CD4-positive, alpha-beta T cell treated with Interleukin-2 at 100 ng/mL for 4 hours (primary cell): ENCODE data around the gene EPHB4.
"Not testable (repeated sequence)": the region's sequence is repeated elsewhere in the genome, so short reads cannot be mapped to it uniquely, and the experiment has no call there.

Experiments
- DNase-seq: peaks from one replicate; pipeline ENCODE4 v3.0.0-alpha.2; 2020; ENCODE audit warnings: low spot score

Gene EPHB4

GRCh38 chr7:100822236-100823139, 4.8 kb downstream of the EPHB4 start:
- no peak for DNase-seq

GRCh38 chr7:100819586-100819985, 7.7 kb downstream of the EPHB4 start:
- DNase-seq, result no peak

- DNase-seq, result no peak
These were observed 8.5 kb downstream of the EPHB4 start for GRCh38 chr7:100818825-100819224.

- no peak for DNase-seq
These were observed 9.0 kb downstream of the EPHB4 start for GRCh38 chr7:100818366-100818765.

- DNase-seq, result no peak
These were observed 10.2 kb downstream of the EPHB4 start for GRCh38 chr7:100817097-100817496.

DNA sequence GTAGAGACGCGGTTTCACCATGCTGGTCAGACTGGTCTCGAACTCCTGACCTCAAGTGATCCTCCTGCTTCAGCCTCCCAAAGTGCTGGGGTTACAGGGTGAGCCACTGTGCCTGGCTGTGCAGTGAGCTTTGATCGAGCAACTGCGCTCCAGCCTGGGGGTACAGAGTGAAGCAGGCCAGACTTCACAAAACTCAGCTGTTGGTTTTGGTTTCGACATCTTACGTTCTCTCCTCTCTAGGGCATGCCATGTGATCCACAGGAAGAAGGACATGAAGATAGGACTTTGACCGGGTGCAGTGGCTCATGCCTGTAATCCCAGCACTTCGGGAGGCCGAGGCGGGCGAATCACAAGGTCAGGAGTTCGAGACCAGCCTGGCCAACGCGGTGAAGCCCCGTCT, 10.8 kb downstream of the EPHB4 start:
- DNase-seq, result not testable (repeated sequence)

DNA sequence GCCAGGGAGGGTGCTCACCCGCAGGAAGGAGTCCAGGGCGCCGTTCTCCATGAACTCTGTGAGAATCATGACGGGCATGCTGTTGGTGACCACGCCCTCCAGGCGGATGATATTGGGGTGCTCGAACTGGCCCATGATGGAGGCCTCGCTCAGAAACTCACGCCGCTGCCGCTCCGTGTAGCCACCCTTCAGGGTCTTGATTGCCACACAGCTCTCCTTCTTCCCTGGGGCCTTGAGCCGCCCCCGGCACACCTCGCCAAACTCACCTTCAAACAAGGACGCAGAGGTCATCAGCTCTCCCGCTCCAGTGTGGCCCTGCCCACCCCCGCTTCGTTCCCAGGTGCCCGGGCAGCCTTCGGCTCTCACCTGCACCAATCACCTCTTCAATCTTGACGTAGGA, 14.6 kb downstream of the EPHB4 start:
- DNase-seq, result no peak

DNA sequence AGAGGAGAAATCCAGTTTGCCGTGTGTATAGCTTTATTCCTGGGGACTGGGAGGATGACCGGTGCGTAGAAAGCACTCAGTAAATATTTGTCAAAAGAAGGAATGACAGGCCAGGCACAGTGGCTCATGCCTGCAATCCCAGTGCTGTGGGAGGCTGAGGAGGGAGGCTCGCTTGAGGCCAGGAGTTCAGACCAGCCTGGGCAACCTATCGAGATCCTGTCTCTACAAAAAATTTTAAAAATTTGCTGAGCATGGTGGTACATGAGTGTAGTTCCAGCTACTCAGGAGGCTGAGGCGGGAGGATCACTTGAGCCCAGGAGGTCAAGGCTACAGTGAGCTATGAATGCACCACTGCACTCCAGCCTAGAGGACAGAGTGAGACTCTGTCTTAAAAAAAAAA, 15.8 kb downstream of the EPHB4 start:
- DNase-seq, result no peak

GRCh38 chr7:100808354-100808875, 18.9 kb downstream of the EPHB4 start:
- DNase-seq, result no peak

- DNase-seq, result not testable (repeated sequence)
These were observed 20.4 kb downstream of the EPHB4 start for GRCh38 chr7:100806883-100807282.

DNA sequence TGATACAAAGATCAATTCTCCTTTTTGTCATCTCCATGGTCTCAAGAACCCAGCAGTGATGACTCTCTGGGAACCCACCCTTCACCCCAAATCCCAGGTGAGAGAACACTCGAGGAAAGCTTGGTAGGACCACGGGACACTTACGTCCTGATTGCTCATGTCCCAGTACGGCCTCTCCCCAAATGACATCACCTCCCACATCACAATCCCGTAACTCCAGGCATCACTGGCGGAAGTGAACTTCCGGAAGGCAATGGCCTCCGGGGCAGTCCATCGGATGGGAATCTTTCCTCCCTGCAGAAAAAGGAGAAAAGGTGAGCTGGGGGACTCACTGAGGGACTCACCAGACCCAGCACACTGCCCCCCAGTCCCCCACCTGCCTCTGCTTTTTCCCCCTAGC, 21.0 kb downstream of the EPHB4 start:
- DNase-seq, result no peak

GRCh38 chr7:100804681-100805431, 22.5 kb downstream of the EPHB4 start:
- DNase-seq, result no peak

- DNase-seq, result peak; percentile 38
These were observed 23.7 kb downstream of the EPHB4 start for GRCh38 chr7:100803398-100804161.

DNA sequence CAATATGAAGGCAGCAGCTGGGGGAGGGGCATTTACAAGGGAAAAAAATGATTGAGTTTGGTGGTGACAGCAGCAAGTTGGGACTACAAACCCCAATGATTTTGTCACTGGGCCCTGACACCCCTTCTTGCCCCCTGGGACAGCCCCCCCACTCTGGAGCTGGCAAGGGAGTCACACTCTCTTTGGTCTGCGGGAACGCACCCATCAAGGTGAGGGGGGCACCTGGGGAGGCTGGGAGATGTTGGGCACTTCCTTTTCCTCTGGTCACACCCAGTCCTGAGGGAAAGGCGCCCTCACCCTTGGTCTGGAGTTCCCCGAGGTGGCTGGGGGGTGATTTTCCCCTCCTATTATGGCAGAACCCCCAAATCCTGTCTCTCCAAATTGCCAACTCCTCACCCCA, 24.4 kb downstream of the EPHB4 start:
- no peak for DNase-seq

DNA sequence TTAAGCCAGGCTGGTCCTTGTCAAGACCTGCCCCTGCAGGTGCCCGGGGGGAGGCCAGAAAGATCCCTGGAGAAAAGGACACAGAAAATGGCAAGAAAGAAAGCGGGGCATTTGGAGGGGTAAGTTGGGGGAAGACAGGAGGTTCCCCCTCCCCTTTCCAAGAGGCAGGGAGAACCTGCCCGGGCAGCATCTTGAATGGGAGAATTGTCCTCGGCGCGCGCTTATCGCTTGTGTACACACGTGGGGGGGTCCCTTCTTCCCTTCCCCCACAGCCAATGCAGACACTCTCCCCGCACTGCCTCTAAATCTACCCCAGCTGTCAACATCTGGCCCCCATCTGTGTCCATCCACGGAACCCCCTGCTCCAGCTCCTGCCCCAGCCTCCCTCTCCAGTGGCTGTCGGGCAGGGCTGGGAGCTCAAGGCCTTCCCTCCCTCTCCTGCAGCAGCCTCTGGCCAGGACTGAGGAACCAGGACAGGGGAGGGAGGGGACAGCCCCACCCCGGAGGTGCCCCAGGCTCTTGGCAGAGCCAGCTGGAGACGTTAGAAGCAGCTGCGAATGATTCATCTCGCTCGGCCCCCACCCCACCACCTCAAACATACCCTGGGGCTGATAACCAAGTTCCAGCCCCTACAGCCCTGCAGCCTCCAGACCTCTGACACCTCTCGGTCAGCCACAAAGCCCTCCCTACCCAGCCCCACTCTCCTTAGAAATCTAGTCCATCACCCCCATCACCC, 25.3 kb downstream of the EPHB4 start:
- DNase-seq, result no peak

- peak; percentile 46 for DNase-seq
These were observed 28.1 kb downstream of the EPHB4 start for GRCh38 chr7:100799037-100799896.

GRCh38 chr7:100794741-100795140, 32.6 kb downstream of the EPHB4 start:
- DNase-seq, result no peak

- no peak for DNase-seq
These were observed 33.3 kb downstream of the EPHB4 start for GRCh38 chr7:100793806-100794660.

GRCh38 chr7:100791881-100792666, 35.2 kb downstream of the EPHB4 start:
- DNase-seq, result no peak
